Nephron (organoid): ENCODE results near the gene TEX52.

Source experiments
- H3K27ac Mint-ChIP-seq, 3 experiments: 2 replicates each; pipeline ENCODE4 v1.8.0; 2020; ENCODE audit warnings: mixed read lengths in 3 of 3, mild to moderate bottlenecking in 2 of 3, moderate library complexity in 1 of 3
- H3K27me3 Mint-ChIP-seq: 2 replicates; pipeline ENCODE4 v1.8.0; 2021; ENCODE audit warnings: low read depth, mild to moderate bottlenecking, moderate library complexity, mixed read lengths
- H3K36me3 Mint-ChIP-seq: 2 replicates; pipeline ENCODE4 v1.8.0; 2020; ENCODE audit warnings: low read depth, mixed read lengths
- H3K4me1 Mint-ChIP-seq: 2 replicates; pipeline ENCODE4 v1.8.0; 2020; ENCODE audit warnings: mixed read lengths
- H3K4me3 Mint-ChIP-seq, 3 experiments: 2 replicates each; pipeline ENCODE4 v1.8.0; 2020; ENCODE audit warnings: mild to moderate bottlenecking in 3 of 3, mixed read lengths in 3 of 3, moderate library complexity in 2 of 3
- H3K9me3 Mint-ChIP-seq: 2 replicates; pipeline ENCODE4 v1.8.0; 2020; ENCODE audit warnings: mixed read lengths
- CTCF ChIP-seq, 3 experiments: fragments of 200-600 bp; sonication (generic); IDR thresholded peaks; one replicate each; pipeline ENCODE4 v1.5.0; 2021; ENCODE audit warnings: antibody characterized with exemption in 3 of 3; ENCODE audit not compliant: unreplicated experiment in 3 of 3

The TEX52 gene

GRCh38 chr12:2813214-2814185 is 43.3 kb downstream of the TEX52 start:
- Mint-ChIP-seq H3K27ac (peak overlapping the region; percentile 98 to 100 (median 100)), H3K27me3 (peaks cover 3% of the 10 kb centered on the region)

DNA sequence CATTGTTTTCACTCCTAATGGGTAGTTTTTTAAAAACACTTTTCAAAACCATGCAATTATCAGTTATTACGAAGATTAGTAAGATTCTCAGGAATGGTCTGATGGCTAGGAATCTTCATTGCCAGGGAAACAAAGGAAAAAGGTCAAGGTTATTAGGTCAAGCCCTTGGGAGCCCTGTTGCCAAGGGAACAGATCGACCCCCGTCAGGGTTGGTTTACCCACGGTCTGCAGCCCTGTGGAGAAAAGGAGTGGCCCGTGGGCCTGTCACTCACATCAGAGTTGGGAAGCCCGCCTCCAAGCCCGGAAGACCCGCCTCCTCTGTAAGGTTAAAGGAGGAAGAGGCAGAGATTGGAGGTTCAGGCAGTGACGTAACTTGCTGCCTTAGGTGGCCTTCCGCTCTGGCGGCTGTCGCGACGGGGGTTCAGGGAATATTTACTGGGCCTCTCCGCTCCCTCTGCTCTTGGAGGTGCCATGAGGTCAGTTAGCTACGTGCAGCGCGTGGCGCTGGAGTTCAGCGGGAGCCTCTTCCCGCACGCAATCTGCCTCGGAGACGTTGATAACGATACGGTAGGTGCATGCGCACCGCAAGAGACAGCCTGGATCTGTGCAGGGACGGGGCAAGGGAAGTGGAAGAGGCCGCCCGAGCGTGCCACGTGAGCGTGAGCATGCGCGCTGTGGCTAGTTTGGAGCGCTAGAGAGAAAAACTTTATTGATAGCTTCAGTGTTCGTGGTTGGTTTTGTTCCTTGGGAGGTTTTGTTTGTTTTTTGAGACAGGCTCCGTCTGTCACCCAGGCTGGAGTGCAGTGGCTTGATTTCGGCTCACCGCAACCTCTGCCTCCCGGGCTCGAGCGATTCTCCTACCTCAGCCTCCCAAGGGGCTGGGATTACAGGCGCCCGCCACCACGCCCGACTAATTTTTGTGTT is 44.3 kb downstream of the TEX52 start, which contains the start of gene ITFG2:
Gene ITFG2 (plus strand): TSS at position 379 of the 924 bp plus-strand sequence. CDS start 93 bp downstream, at position 472.
- Mint-ChIP-seq H3K9me3 (no peaks in the 10 kb centered on the region), H3K4me3 (peak within 1 kb of the TSS; percentile 98 to 99 (median 99)), H3K4me1 (peaks cover 15% of the 10 kb centered on the region), H3K27ac (peak within 1 kb of the TSS; percentile 98 to 100 (median 100)), H3K27me3 (no peaks in the 10 kb centered on the region), H3K36me3 (peaks cover 9% of the 10 kb centered on the region)
- no peak for TF ChIP-seq CTCF (IDR thresholded peaks at IDR 0.05; ENCODE audit: unreplicated experiment in 3 of 3)

More at GRCh38 chr12:2813214-2814185, 43.3 kb downstream of the TEX52 start:
- peaks cover 18% of the 10 kb centered on the region for H3K36me3 Mint-ChIP-seq
- peak overlapping the region; percentile 98 to 99 (median 99) for H3K4me3 Mint-ChIP-seq
- peak; percentile 59 to 71 (median 69) for TF ChIP-seq CTCF (IDR thresholded peaks at IDR 0.05; ENCODE audit: unreplicated experiment in 3 of 3)
- peaks cover 15% of the 10 kb centered on the region for H3K4me1 Mint-ChIP-seq
- H3K9me3 Mint-ChIP-seq = no peaks in the 10 kb centered on the region

- H3K27me3 Mint-ChIP-seq = no peaks in the 10 kb centered on the region
- H3K9me3 Mint-ChIP-seq = no peaks in the 10 kb centered on the region
- H3K4me1 Mint-ChIP-seq = peaks cover 15% of the 10 kb centered on the region
- H3K4me3 Mint-ChIP-seq = peak overlapping the region; percentile 98 to 99 (median 99)
- TF ChIP-seq CTCF (IDR thresholded peaks at IDR 0.05; ENCODE audit: unreplicated experiment in 3 of 3) = no peak
- peak overlapping the region; percentile 84 to 100 (median 98) for H3K27ac Mint-ChIP-seq
- H3K36me3 Mint-ChIP-seq = peaks cover 9% of the 10 kb centered on the region
These were observed 45.0 kb downstream of the TEX52 start for GRCh38 chr12:2811801-2812200.

DNA sequence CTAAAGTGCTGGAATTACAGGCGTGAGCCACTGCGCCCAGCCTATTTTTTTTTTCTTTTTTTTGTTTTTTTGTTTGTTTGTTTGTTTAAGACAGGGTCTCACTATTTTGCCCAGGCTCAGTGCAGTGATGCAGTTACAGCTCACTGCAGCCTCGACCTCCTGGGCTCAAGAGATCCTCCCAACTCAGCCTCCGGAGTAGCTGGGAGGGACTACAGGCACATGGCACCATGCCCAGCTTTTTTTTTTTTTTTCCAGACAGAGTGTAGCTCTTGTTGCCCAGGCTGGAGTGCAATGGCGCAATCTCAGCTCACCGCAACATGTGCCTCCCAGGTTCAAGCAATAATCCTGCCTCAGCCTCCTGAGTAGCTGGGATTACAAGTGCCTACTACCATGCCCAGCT is 50.1 kb downstream of the TEX52 start:
- Mint-ChIP-seq H3K9me3 (no peaks in the 10 kb centered on the region), H3K27ac (no peak overlapping the region), H3K4me1 (peaks cover 25% of the 10 kb centered on the region), H3K27me3 (no peaks in the 10 kb centered on the region), H3K36me3 (peaks cover 44% of the 10 kb centered on the region), H3K4me3 (no peak overlapping the region)
- TF ChIP-seq CTCF (IDR thresholded peaks at IDR 0.05; ENCODE audit: unreplicated experiment in 3 of 3) = no peak

DNA sequence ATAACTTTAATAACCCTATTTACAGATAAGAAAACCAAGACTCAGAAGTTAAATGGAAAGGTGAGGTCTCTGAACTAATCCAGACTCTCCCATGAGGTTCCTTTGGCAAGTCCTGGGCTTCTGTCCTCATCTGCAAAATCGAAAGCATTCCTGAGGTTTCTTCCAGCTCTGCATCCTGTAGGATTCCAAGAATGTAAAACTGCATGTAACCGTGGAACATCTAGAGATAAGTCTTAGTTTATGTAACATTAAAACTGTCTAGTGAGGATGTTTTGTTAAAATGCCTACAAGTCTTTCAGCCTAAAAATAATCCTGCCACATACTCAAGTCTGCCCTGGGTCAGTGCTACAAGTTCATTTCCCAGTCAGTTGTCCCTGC is 51.7 kb downstream of the TEX52 start:
- H3K4me3 Mint-ChIP-seq = no peak overlapping the region
- no peak for TF ChIP-seq CTCF (IDR thresholded peaks at IDR 0.05; ENCODE audit: unreplicated experiment in 3 of 3)
- H3K27ac Mint-ChIP-seq = peak overlapping the region; percentile 71 to 84 (median 80)
- H3K36me3 Mint-ChIP-seq = peaks cover 60% of the 10 kb centered on the region
- no peaks in the 10 kb centered on the region for H3K9me3 Mint-ChIP-seq
- no peaks in the 10 kb centered on the region for H3K27me3 Mint-ChIP-seq
- H3K4me1 Mint-ChIP-seq = peaks cover 21% of the 10 kb centered on the region
